ENCODE results near the gene ADIG. TPM values are rescaled to one million over a fixed set of nuclear protein-coding genes. Genes with fewer than 3 reads are reported as not detected.

ADIG gene
- total RNA-seq, 1 donor from 2014 or later: not detected

DNA sequence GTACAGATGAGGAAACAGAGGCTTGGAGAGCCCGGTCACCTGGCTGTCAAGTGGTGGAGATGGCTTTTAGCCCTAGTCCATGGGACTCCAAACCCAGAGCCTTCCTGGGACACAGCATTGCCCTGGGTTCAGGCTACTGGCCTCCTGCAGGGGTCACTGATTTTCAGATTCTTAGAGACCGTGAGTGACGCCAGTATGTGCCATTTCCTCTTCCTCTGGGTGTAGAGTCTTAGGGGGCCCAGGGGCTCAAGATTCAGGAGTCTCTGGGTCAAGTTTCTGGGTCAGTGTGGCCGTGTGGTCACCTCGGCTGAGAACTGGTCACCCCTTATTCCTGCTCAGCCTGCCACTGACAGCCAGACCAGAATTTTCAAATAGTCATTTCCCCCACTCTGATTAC is 21.2 kb downstream of the ADIG start:
- DNase-seq: no peak

DNA sequence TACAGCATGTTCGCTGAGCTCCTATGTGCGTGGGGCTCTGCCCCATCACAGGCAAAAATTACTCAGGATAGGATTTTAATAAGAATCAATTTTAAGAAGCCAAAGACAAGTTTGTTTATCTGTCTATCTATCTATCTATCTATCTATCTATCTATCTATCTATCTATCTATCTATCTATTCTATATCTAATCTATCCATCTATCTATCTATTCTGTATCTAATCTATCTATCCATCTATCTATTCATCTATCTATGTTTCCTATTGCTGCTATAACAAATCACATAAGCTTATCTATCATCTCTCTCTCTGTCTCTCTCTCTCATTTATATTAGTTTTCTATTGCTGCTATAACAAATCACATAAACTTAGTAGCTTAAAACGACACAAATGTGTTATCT is 22.3 kb downstream of the ADIG start:
- no peak for DNase-seq

DNA sequence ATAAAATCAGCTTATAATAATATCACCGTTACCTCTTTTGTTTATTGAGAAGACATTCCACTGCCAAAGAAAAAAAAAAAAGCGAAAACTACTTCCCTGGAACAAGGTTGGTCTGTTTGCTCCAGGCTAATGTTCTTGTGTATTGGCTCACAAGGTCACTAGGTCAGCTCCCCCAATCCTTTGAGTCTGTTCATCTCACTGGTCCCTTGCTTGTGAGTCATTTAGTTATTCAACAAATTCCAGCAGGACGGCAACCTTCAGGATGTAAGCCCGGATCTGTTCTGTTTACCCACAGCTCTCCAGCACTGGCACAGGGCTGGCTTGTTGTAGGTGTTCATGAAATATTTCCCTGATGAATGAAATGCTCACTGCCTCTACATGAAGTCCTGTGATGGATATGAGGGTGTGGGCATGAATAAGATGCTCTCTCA is 23.9 kb downstream of the ADIG start:
- DNase-seq: no peak

DNA sequence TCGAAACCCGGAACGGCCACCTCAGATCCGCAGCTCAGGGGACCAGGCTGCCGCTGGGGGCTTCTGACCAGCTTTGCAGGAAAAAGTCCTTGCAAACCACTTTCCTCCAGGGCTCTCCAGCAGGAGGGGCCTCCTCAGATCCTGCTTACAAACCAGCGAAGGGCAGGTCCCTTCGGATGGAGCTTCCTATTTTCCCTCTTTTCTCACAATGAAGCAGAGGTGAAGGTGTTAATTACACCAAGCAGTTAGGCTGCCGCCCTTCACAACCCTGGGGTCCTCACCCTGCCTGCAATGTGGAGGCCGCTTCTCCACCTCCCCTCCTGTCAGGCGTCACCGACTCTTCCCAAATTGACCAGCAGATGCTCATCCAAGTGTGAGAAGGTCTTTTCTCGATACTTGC is 26.4 kb downstream of the ADIG start:
- no peak for DNase-seq

DNA sequence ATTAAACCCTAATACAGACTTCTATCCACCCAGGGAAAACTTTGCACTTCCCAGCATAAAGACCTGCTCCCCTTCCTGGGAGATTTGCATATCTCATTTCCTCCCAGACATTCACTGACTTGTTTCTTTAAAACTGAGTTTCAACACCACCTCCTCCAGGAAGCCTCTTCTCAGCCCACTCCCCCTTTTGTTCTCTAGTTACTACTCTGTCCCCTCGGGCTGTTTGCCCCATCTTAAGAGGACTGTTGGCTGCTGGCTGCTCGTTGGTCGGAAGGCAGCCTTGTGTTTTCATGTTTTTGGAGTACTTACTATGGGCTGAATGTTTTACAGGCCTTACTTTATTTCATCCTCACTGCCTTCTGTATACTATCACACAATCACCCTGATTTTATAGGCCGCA is 27.2 kb downstream of the ADIG start:
- no peak for DNase-seq

DNA sequence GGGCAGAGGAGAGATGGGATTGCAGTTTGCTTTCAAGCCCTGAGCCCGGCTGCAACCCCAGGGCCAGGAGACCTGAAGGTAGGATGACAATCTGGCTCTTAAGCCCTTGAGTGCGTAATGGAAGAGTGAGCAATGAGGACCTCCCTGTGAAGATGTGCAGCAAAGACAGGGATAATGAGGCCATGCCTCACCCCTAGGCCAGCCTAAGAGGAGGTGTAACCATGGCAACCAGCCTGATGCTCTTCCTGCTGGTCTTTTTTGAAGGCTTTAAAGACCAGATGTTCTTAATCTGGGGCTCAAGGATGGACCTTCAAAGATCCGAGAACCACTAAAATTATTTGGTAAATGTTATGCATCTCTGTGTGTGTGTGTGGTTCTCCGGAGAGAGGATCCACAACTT is 28.8 kb downstream of the ADIG start:
- DNase-seq: no peak

DNA sequence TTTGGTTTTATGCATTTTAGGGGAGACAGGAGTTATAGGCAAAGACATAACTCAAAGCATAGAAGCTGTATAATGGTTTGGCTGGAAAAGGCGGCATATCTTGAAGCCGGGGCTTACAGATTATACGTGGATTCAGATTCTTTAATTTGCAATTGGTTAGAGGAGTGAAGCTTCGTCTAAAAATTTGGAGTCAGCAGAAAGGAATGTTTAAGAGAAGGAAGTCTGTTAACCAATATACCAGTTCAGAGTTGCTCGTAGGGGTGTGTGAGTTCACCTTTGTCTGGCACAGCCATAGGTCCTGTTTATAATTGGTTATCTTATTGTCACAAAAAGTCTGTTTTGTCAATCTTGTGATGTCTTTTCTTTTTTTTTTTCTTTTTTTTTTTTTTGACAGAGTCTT is 29.5 kb downstream of the ADIG start:
- DNase-seq: no peak

DNA sequence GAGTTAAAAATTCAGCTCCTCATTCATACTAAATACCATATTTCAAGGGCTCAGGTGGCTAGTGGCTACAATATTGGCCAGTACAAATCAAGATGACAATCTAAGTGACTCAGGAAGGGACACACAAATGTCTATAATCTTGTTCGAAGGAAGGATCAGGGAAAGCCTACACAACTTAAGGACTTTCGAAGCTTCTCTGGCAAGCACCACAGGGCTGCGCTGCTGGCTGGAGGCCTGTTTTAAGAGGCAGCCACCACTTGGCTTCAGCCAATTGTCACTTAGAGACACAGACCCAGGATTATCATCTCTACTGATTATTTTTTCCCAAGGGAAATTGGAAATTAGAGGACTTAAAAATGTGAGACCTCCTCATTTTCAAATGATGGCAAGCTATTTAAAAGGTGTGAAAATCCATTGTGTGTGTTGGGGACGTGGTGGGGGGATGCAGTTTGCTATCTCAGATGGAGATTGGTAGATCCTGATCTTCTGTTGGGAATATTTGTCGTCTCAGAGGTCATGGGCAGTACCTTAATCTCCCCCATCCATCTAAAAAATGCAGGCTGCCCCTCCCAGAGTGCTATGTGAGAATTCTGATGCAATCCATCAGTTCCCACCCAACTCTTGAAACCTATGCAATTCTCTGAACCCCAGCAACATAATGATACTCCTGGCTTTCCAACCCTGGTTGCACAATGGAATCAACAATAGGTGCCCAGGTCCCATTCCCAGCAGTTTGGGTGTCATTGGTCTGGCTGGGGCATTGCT is 31.9 kb downstream of the ADIG start:
- DNase-seq: no peak

DNA sequence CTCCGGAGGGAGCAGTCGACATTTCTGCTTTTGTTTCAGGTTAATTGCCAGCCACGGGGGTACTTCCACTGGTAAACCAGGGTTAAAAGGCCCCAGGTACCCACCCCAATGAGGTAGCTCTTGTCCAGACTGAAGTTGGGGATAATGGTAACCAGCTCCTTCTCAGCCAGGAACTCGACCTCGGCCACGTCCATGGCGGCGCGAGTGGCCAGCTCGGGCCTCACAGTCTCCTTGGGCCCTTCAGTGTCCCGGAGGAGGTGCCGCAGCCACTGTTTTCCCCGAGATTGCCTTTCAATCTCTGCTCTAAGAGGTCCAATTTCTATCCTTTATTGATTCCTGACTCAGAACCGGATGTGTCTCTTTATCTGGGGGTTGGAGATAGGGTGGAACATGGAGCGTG is 34.3 kb downstream of the ADIG start:
- no peak for DNase-seq

DNA sequence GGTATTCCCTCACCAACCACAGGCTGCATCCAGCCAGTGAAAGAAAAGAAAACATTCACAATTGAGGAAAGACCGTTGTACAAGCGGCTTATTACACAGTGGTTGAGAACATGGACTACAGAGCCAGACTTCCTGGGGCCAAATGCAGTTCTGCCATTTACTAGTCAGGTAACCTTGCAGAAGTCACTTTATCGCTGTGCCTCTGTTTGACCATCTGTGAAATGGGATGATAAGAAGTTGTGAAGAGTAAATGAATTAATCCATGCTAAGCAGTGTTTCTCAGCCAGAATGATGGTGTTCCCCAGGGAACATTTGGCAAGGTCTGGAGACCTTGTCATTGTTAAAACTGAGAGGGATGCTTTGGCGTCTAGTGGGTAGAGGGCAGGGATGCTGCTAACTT is 35.5 kb downstream of the ADIG start:
- no peak for DNase-seq

DNA sequence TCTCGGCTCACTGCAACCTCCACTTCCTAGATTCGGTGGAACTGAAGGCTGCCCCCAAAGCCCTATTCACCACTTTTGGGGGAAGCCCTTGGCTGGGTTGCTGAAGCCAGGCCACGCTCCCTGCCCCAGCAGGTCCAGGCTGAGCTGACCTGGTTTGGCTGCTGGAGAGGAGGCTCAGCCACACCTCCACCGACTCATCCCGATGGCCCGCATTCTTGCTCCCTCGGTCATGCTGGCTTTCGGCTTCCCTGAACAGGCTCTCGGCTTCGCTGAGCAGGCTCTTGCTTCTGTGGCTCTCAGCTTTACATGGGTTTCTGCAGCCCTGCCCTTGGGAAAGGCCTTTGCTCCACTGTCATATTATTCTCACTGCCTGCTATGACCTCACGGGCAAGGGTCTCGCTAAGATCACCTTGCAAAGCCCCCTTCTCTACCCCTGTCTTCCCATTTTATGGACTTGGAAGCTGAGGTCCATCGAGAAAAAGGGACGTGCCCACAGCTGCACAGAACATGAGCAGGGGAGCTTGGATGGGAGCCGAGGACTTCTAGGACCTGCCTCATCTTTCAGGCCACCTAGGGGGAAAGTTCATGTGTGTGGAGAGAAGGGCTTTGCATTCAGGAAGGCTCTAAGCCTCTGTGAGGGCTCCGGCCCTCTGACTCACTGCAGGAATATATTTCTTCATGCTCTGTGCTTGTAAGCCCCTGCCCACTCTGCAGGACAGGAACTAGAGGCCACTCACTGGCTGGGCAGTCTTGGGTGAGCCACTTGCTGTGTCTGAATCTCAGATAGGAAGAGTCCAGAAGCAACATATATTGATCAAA is 36.2 kb downstream of the ADIG start:
- no peak for DNase-seq

DNA sequence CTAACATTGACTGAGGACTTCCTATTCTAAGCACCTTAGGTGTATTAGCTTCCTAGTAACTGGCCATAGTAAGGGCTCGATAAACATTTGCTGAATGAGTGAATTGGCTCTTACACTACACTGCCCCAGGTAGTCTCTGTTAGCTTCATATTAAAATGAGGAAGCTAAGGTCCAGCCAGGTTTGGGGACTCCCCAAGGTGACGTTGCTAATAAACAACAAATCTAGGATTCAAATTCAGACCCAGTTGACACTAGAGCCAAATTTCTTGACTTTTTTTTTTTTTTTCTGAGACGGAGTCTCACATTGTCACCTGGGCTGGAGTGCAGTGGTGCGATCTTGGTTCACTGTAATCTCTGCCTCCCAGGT is 36.8 kb downstream of the ADIG start:
- no peak for DNase-seq

DNA sequence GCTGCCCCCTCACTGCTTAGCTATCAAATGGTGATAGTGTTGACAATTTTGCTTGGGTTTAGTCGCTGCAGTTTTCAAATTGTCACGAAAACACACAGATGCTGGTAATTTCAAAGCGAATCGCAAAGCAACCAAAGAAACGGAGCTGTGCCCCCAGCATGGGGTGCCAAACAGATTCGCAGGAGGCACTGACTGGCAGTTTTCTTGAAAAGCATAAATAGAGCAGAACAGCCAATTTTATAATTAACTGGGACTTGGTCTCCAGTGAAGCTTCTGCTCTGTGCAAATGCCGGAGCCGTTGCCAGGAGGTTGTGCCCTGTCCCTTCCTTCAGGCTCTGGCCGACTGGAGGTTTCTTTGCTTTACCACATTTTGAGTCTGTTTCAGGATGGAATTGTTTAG is 39.4 kb downstream of the ADIG start:
- no peak for DNase-seq

DNA sequence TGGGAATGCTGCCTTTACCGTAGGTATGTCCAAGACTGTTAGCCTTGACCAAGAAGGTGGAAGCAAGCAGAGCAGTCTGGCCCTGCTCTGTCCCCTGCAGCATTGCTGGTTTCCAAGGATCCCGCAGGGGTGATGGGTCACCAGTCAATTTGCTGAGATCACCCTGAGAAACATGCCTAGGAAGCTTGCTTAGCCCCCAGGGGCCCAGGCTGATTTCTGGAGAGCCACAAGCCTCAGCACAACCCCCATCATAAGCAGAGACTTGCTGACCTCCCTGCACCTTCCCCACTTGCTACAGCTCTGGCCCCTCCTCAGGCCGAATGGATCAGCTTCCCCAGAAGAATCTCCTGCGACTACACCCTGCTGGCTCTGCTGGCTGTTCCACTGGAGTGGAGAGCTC is 42.1 kb downstream of the ADIG start:
- DNase-seq: no peak

DNA sequence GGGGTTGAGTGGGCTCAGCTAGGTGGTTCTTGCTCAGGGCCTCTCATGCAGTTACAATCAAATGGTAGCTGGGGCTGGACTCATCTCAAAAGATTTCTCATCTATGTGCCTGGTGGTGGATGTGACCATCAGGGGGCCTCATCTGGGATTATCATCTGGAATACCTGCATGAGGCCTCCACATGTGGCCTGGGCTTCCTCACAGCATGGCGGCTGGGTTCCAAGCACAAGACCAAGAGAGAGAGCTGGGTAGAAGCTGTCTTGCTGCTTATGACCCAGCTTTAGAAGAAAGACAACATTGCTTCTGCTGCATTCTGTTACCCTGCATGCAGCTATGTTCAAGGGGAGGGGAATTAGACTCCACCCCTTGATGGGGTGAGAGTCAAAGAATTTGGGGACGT is 43.1 kb downstream of the ADIG start:
- DNase-seq: no peak

DNA sequence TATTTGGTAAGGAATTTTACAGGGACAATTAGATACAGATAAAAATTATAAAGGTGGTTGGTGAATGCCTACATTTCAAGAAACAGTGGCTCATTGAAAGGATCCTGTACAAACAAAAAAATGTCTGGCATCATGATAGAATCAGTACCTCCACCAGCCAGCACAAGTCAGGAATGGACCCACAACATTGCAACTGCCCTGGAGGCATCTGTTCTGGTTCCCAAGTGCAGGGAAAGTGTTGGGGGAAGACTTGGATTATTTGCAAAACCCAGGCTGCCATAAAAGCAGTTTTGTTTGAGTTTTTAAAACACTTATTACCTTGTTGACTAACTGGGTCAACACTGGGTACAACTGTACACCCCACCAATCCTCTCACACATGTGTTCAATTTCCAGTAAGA is 44.9 kb downstream of the ADIG start:
- DNase-seq: no peak

DNA sequence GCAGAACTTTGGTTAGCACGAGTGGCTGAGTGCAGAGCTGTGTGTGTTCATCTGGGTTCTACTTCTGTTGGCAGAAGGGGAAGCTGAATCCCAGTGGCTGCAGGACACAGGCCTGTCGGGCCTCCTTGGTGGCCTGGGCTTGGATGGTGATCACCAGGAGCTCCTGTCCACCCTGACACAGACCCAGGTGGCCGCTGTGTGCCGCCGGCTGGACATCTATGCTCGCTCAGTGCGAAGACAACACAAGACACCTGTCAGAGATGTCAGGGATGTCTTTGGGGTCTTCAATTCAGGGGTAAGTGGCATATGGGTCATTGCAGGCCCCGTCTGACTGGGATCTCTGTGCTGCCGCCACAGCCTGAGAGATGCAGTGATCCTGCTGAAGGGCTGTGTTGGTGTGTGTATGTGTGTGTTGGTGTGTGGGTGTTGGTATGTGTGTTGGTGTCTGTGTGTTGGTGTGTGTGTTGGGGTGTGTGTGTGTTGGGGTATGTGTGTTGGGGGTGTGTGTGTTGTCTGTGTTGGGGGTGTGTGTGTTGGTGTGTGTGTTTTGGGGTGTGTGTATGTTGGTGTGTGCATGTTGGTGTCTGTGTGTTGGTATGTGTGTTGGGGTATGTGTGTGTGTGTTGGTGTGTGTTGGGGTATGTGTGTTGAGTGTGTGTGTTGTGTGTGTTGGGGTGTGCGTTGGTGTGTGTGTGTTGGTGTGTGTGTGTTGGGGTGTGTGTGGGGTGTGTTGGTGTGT is 46.1 kb downstream of the ADIG start:
- DNase-seq: no peak

DNA sequence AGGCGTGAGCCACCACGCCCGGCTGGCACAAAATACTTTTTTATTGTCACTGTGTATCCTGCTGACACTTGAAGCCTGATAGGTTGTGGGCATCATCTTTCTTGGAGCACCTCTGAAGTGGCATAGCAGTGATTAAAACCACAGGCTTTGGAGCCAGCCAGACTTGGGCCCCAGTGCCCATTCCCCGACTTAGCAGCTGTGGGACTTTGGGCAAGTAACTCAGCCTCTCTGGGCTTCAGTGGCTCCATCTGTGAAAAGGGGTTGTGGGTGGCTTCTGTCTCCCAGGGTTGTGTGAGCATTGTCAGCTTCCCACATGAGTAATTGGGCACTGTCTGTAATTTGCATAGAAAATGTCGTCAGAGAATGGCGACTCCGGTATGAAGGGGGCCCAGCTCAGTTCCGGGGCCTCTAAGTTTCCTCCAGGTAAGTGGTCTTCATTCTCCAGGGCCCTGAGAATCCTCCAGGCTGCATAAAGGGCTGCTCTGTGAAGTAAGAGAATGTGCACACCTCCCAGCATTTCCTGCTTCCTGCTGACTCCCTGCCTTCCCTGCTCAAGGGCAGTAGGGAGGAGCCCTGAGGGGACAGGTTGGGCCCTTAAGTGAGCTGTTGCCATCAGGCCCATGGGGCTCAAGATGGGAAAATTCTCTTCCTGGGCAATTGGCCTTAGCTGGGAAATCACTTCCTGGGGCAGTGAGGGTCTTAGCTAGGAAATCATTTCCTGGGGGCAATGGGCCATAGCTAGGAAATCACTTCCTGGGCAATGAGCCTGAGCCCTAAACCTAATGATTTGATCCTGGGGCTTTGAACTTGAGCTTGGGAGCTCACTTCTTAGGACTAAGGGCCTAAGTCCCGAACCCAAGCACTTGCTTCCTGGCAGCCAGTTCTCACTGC is 47.8 kb downstream of the ADIG start:
- DNase-seq: no peak

DNA sequence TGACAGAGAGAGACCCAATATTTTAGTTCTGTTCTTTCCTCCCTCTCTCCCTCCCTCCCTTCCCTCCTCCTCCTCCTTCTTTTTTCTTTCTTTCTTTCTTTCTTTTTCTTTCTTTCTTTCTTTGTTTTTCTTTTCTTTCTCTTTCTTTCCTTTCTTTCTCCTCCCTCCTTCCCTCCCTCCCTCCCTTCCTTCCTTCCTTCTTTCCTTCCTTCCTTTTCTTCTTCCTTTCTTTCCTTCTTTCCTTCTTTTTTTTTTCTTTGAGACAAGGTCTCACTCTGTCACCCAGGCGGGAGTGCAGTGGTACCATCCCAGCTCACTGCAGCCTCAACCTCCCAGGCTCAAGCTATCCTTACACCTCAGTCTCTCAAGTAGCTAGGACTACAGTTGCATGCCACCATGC is 49.0 kb downstream of the ADIG start:
- no peak for DNase-seq

DNA sequence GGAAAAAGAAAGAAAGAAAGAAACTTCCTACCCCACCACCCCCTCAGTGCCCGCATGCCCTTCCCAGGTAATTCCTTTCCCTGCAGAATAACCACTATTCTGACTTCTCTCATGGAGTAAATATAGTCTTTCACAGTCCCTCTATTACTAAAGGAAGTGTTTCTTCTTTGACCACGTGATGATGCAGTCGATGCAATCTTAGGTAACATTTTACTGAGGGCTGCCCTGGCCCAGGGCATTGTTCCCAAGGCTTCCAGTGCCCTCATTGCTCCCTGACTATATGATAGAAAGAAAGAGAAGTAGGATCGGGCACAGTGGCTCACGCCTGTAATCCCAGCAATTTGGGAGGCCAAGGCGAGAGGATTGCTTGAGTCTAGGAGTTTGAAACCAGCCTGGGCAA is 49.7 kb downstream of the ADIG start:
- DNase-seq: no peak

DNA sequence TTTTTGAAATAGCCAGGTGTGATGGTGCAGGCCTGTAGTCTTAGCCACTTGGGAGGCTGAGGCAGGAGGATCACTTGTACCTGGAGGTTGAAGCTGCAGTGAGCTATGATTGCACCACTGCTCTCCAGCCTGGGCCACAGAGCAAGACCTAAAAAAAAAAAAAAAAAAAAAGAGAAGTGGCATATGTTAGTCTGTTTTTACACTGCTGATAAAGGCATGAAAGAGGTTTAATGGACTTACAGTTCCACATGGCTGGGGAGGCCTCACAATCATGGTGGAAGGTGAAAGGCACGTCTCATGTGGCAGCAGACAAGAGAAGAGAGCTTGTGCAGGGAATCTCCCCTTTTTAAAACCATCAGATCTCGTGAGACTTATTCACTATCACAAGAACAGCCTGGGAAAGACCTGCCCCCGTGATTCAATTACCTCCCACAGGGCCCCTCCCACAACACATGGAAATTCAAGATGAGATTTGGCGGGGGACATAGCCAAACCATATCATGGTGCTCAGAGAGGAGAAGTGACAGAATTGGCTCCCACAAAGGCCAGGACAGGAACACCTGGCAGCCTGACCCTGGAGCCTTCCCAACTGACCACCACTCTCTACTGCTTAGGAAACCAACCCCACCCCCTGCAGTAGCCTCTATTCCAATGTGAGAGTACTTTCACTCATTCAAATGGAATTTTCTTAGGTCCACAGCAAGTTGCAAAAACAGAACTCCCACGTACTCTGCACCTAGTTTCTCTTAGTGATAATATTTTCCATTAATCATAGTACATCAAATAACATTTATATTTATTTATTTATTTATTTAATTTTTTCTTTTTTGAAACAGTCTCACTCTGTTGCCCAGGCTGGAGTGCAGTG is 50.4 kb downstream of the ADIG start:
- DNase-seq: no peak

All from skin of body (tissue), 2 donors.